Activated naive CD4-positive, alpha-beta T cell treated with anti-CD3 and anti-CD28 coated beads, Interleukin-2, amount 50 U/mL, for 24 hours (primary cell): Measurements from ENCODE around the gene ST3GAL6.
"Not testable (repeated sequence)": the region's sequence is repeated elsewhere in the genome, so short reads cannot be mapped to it uniquely, and the experiment has no call there.

Experiments used
- H3K27ac Mint-ChIP-seq: one replicate; pipeline ENCODE4 v1.8.0; 2021; ENCODE audit warnings: mild to moderate bottlenecking, mixed read lengths
- H3K27me3 Mint-ChIP-seq: one replicate; pipeline ENCODE4 v1.8.0; 2021; ENCODE audit warnings: mixed read lengths
- H3K36me3 Mint-ChIP-seq: one replicate; pipeline ENCODE4 v1.8.0; 2021; ENCODE audit warnings: mixed read lengths
- H3K4me1 Mint-ChIP-seq: one replicate; pipeline ENCODE4 v1.8.0; 2021; ENCODE audit warnings: mixed read lengths
- H3K4me3 Mint-ChIP-seq: one replicate; pipeline ENCODE4 v1.8.0; 2021; ENCODE audit warnings: mild to moderate bottlenecking, mixed read lengths
- H3K9me3 Mint-ChIP-seq: one replicate; pipeline ENCODE4 v1.8.0; 2021; ENCODE audit warnings: mixed read lengths

ST3GAL6 gene

DNA sequence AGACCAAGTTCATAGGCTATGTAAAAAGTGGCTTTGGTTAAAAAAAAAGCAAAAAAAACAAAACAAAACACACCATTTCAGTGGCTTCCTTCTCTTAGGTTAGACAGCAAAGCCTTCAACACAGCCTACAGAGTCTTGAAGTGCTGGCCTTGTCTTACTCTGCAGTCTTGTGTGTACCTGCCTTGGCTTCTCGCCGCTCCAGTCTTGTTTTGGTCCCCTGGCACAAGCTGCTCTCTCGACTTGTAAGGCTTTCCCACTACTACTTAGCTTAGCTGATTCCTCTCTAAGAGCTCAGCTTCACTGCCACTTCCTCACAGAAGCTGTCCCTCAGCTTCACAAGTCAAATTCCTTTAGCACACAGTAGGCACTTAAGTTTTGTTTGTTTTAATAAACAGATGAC lies 63.0 kb downstream of the ST3GAL6 start:
- no peaks in the 10 kb centered on the region for H3K9me3 Mint-ChIP-seq
- no peaks in the 10 kb centered on the region for H3K4me1 Mint-ChIP-seq
- no peak overlapping the region for H3K27ac Mint-ChIP-seq
- H3K36me3 Mint-ChIP-seq = no peaks in the 10 kb centered on the region
- no peak overlapping the region for H3K4me3 Mint-ChIP-seq
- H3K27me3 Mint-ChIP-seq = no peaks in the 10 kb centered on the region

GRCh38 chr3:98827221-98827920 lies 64.2 kb downstream of the ST3GAL6 start:
- no peak overlapping the region for H3K27ac Mint-ChIP-seq
- no peaks in the 10 kb centered on the region for H3K9me3 Mint-ChIP-seq
- no peaks in the 10 kb centered on the region for H3K4me1 Mint-ChIP-seq
- no peaks in the 10 kb centered on the region for H3K27me3 Mint-ChIP-seq
- H3K36me3 Mint-ChIP-seq = no peaks in the 10 kb centered on the region
- H3K4me3 Mint-ChIP-seq = no peak overlapping the region

DNA sequence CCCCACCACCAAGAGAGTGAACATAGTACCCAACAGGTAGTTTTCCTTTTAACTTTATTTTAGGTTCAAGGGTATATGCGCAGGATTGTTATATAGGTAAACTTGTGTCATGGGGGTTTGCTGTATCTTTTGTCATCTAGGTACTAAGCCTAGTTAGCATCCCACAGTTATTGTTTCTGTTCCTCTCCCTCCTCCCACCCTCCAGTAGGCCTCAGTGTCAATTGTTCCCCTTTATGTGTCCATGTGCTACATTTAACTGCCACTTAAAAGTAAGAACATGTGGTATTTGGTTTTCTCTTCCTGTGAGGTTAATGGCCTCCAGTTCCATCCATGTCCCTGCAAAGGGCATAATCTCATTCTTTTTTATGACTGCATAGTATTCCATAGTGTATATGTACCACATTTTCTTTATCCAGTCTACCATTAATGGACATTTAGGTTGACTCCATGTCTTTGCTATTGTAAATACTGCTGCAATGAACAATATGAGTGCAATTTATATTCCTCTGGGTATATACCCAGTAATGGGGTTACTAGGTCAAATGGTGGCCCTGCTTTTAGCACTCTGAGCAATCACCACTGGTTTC lies 66.2 kb downstream of the ST3GAL6 start:
- no peaks in the 10 kb centered on the region for H3K36me3 Mint-ChIP-seq
- no peaks in the 10 kb centered on the region for H3K27me3 Mint-ChIP-seq
- no peak overlapping the region for H3K27ac Mint-ChIP-seq
- no peaks in the 10 kb centered on the region for H3K4me1 Mint-ChIP-seq
- no peak overlapping the region for H3K4me3 Mint-ChIP-seq
- H3K9me3 Mint-ChIP-seq = no peaks in the 10 kb centered on the region

- H3K4me1 Mint-ChIP-seq, H3K27ac Mint-ChIP-seq, H3K9me3 Mint-ChIP-seq, H3K4me3 Mint-ChIP-seq, H3K36me3 Mint-ChIP-seq, H3K27me3 Mint-ChIP-seq: not testable (repeated sequence)
These were observed 67.9 kb downstream of the ST3GAL6 start for GRCh38 chr3:98831060-98831459.

GRCh38 chr3:98839846-98840245 lies 76.7 kb downstream of the ST3GAL6 start:
- Mint-ChIP-seq H3K27me3 (no peaks in the 10 kb centered on the region), H3K9me3 (no peaks in the 10 kb centered on the region), H3K27ac (no peak overlapping the region), H3K4me3 (no peak overlapping the region), H3K4me1 (no peaks in the 10 kb centered on the region), H3K36me3 (peaks cover 3% of the 10 kb centered on the region)

DNA sequence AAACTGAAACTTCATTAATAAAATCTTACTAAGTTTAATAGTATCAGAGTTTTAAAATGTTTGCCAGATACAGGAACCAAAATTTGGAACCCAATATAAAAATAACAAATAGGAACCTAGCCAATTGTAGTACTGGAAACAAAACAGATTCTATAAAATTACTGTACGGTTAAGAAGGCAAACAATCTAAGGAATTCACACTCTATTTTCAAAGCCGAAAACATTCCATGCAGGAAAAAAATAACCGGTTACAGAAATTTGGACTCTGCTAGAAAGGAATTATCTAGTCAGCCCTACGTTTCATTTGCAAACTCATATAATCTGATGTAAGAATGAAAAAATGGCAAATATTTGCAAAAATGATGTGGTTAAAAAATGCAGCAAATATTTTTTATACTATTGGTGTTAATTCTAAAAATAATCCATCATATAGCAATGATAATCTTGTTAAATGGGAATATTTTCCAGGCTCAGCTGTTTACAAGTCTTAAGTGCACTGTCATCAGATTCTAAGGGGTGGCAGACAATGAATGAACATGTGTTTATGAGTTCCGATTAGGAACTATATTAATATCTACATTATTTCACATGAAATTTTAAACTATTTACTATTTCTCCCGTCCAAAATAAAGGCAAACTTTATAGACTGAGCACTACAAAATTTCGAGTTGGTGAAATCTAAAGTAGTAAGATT lies 80.3 kb downstream of the ST3GAL6 start:
- H3K27me3 Mint-ChIP-seq = no peaks in the 10 kb centered on the region
- H3K9me3 Mint-ChIP-seq = no peaks in the 10 kb centered on the region
- H3K4me1 Mint-ChIP-seq = no peaks in the 10 kb centered on the region
- peaks cover 3% of the 10 kb centered on the region for H3K36me3 Mint-ChIP-seq
- no peak overlapping the region for H3K4me3 Mint-ChIP-seq
- no peak overlapping the region for H3K27ac Mint-ChIP-seq
